Central memory CD4-positive, alpha-beta T cell (primary cell): ENCODE data around the gene TMC3.
"Not testable (repeated sequence)": the region's sequence is repeated elsewhere in the genome, so short reads cannot be mapped to it uniquely, and the experiment has no call there.

Experiments used
- DNase-seq: peaks from one replicate; pipeline ENCODE4 v3.0.0; 2022

Gene TMC3

DNA sequence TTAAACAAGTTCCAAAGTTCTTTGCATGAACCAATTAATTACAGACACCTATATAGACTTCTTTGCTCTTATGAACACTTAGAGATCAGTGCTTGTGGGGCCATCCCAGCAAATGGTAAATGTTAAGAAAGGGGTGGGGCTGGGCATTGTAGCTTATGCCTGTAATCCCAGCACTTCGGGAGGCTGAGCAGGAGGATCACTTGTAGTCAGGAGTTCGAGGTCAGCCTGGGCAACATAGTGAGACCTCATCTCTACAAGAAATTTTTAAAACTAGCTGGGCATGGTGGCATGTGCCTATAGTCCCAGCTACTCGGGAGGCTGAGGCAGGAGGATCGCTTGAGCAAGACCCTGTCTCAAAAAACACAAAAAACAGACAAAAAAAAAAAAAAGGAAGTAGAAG is 30.6 kb downstream of the TMC3 start:
- DNase-seq = no peak

- no peak for DNase-seq
Measured at GRCh38 chr15:81341351-81341750, 32.7 kb downstream of the TMC3 start.

DNA sequence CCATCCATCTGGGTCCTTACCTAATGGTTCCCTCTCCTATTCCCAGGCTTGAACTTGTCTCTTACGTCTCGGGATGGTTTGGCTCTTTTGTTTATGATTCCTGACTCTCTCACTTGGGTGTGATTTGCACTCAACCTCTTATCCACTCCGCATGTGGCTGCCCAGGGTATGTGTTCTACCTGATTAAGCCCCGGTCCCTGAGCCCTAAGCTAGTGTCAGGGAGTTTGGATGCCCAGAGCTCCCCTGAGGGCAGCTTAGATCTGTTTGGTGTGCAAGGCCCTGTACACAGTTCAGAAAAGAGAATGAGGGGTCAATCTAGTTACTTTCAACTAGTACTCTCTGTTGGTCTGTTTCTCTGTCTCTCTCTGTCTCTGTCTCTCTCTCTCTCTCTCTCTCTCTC is 34.2 kb downstream of the TMC3 start:
- DNase-seq = no peak

DNA sequence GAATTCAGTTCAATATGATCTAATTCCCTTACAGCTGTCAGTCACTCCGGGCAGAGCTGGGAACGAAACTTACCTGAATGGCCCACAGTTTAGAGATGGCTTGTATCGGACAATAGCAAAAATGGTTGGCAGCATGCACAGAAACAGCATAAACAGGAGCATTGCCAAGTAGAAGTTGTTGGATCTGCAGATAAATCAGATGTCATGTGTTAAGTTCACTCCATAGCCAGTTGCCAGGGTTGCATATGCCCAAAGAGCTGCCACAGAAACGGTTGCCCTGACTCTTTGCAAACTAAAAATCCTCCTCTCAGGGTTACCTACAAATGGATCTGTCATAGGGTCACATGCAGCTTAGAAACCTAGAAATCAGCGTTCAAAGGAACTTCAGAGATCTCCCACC is 34.7 kb downstream of the TMC3 start:
- no peak for DNase-seq

DNA sequence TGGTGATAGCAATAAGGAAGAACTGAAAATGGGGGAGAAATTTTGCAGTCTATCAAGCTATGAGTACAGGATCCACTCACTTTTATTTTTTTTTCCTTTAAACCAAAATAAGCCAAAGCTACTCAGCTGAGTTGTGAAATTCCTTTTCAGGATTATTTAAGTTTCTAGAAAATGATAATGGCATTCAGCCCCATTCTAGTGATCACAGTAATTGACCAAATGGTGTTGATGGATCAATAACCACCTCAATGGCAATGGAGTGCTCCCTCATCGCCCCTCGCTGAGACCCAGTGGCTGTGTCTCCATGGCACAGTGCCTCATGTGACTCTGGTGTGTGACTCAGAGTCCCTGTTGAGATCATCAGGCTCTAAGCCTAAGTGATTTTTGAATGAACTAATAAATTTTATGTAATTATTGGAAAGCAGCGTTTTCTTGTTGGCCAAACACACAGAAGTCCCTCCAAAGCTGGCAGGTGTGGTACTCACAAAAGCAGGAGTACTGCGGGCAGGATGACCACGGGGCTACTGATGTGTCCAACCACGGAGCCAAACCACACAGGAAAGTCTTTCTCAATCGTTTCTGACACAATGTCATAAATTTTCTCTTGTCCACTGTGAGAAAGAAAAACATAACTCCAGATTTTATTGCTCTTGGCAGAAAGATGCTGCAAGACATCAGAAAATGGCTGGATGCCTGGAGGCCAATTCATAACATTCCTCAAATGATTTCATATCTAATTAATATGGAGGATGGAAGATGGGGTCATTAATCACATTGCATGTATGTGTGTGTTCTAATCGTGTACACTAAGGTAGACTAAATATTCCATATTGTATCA is 35.6 kb downstream of the TMC3 start:
- no peak for DNase-seq

DNA sequence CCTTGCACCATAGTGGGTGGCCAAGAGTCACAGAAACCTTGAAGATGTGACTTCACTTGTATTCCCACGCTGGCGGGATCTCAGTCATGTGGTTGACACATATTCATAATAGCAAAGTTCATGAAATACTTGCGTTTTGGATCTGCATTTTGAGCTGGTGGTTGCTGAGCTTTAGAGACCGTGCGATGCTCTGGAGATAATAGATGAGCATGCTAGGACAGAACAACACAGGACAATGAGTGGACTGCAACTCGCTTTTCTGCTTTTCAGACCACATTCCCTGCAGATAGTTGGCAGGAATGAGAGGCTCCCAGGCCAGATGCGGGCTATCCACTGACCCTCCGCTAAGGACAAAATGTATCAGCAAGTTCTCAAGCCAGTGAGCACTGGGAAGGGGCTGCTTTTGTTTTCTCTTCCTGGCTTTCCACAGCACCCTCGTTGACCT is 36.3 kb downstream of the TMC3 start:
- DNase-seq = no peak

DNA sequence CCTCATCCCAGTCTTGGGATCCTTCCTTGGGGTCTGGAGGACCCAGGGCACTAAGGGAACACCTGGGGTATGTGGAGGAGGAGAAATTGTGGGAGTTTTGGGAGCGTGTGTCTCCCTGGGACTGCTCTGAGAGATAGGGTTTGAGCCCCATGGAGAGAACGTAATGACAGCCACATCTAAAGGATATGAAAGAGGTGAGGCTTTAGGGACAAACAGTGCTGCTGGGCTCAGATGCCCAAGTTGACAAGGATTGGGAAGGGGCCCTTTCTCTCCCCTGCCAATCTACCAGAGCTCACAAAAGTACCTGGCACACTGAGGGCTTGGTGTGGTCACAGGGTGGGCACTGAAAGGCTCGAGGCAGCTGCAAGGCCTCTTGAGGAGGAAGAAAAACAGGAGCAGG is 36.8 kb downstream of the TMC3 start:
- no peak for DNase-seq

- DNase-seq = peak; percentile 35
Measured at GRCh38 chr15:81336568-81336967, 37.4 kb downstream of the TMC3 start.

GRCh38 chr15:81335631-81336030 is 38.4 kb downstream of the TMC3 start:
- no peak for DNase-seq

- no peak for DNase-seq
Measured at GRCh38 chr15:81334768-81335435, 39.1 kb downstream of the TMC3 start.

DNA sequence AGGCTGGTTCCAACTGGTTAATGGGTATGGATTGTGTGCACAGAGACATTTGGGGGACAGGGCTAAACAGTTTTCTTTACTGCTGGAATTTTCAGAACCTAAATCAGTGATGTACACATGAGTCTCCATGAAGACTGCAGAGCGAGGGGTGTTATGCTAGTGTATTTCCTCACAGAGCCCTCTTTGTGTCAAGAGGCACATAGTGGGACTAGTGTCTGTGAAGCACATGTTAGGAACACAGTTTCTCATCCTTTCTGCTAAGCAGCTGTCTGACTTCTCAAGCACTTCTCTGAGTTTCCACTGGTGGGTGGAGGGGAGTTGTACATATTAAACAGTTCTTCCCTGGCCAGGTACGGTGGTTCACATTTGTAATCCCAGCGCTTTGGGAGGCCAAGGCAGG is 40.6 kb downstream of the TMC3 start:
- DNase-seq = no peak

DNA sequence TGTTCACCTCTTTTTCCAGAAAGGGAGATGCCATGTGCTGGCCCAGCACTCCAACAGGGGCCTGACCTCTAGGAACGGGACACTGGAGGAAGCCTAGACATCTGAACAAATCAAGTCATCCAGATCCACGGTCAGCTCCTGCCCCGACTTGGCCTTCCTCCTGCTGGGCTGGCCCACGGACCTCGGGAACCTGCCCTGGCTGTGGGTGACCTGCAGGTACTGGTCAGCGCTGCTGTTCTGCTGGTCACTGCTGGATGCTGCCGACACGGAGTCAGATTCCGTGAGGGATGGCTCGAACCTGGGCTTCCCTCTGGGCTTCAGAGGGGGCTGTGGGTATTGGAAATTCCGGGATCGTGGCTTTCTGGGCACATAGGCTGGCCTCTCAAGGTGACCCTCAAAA is 41.7 kb downstream of the TMC3 start:
- DNase-seq = no peak

GRCh38 chr15:81331600-81331999 is 42.4 kb downstream of the TMC3 start:
- no peak for DNase-seq

DNA sequence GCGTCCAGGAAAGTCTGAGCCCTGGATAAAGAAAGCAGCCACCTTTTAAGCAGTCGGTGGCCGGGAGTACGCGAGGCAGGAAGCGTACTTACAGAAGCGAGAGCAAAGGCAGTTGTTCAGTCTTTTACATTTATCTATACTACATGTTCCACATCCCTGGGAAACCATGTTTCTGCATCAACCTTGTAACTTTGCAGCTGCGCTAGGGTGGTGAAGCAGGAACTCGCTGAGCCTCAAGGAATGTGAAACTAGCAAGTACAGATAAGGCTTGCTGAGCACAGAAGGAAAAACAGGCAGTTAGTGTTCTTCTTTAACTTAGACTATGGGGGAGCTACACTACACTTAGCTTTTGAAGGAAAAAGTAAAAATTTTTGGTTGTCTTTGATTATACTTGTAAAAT is 42.9 kb downstream of the TMC3 start:
- DNase-seq = not testable (repeated sequence)

DNA sequence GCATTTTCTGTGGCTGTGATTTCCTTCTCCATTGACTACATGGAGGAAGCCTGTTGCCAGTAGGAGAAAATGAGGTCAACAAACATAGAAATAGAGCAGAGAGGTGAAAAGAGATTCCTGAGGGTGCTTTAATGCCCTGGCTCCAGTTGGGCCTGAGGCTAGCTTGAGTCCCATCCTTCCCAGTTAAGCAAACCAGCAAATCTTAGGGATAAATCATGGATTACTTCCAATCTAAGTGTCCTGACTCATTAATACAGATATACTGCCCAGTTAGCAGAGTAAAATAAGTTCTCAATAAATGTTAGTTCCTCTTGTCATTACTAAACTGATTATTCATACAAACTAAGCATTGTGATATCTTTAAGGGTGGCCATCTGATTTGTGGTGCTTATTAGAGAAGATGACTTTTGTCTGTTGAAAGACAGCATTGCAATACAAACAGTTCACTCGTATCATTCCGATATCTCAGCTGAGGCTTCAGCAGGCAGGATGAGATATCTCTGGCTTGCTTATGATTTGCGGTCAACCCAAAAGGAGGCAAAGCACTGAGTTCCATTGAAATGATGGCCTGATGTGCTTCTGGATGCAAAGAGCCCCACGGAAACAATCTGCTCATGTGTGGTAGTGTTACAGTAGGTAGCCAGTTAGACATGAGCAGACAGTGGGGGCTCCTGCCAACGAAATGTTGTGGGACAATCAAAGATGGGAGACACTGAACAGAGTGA is 43.5 kb downstream of the TMC3 start:
- DNase-seq = no peak

GRCh38 chr15:81329446-81329845 is 44.6 kb downstream of the TMC3 start:
- no peak for DNase-seq

- no peak for DNase-seq
Measured at GRCh38 chr15:81327516-81327915, 46.5 kb downstream of the TMC3 start.

DNA sequence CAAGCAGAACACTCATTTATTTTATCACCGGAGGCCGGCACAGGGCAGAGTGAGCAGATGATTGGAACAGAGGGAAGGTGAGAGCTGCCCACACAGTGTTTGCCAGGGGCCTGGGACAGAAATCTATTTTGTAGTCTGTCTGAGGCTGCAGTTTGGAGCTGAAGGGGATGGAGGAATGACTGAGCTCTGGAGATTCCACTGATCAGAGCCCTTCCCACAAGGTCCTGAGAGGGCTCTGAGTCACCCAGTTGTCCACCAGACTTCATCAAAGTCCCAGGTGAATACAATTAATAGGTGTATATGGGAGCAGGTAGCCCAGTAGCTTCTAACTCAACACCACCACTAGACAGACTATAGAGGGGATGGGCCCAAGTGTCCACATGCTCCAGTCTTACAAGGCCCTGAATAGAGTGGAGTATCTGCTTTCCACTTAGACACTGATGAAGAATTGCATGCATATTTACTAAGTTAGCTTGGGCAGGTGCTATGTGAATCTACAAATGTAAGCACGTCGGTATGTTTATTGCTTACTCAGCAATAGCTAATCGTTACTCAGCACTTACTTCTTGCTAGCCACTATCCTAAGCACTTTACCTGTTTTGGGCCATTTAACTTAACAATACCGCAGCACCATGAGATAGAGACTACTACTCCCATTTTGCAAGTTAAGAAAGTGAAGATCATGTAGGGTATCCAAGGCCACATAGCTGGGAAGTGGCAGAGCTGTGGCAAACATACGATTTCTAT is 47.4 kb downstream of the TMC3 start:
- no peak for DNase-seq

DNA sequence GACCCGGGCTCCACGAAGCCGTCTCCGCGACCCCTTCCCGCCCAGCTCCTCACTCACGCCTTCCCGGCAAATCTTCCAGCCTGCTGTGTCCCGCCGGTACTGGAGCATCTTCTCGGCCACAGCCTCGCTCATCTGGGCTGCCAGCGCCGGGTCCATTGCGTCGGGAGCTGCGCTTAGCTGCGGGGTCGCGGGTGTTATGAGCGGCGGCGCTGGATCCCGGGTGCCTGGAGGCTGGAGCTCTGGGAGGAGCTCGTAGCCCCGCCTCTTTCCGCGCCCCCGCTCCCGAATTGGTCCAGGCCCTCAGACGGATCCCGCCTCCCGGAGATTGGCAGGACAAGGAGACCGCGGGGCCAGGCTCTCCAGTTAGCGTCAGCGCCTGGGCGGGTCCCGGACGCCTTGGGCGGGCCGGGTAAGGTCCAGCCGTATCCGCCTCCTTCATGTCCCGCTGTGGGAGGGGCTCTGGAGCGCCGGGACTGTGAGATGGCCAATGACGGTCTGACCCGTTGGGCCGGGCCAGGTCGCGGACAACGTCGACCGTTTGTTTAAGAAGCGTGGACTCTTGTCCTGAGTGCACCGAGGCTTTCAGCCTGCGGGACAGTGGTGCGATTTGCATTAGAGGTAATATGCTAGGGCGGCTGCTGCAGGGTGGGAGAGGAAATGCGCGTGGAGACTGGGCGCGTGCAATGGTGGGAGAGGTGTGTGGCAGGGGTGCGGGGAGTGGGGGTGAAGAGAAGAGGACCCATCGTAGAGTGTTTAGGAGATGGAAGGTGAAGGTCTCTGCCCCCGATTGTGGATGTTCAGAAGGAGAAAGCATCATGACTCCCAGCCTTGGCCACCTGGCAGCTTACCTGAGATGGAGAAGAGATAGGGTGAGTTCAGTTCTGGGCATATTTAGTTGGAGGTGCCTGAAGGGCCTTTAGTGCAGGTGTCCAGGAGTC is 49.8 kb downstream of the TMC3 start, which contains the start of gene STARD5:
STARD5 (minus strand) TSS at position 198 of the 938 bp plus-strand sequence; CDS start at position 156, 42 bp downstream.
- peak; percentile 91 for DNase-seq

DNA sequence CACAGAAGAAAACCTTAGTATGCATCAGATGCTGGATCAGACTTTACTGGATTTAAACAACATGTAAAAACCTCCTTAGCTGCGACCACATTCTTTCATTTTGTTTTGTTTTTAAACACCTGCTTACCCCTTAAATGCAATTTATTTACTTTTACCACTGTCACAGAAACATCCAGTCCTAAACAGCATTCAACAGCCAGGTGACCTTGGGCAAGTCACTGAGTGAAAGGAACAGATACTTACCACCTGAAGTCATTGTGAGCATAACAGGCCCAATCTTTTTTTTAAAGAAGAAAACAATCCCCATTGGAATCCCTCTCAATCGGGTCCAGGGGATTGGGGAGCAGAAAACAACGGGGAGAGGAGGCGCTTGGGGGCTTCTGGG is 50.5 kb downstream of the TMC3 start:
- DNase-seq = no peak

GRCh38 chr15:81322676-81323253 is 51.2 kb downstream of the TMC3 start:
- DNase-seq = no peak
